GM19238 (cell line): ENCODE data around the gene STAT6.
"Not testable (repeated sequence)": the region's sequence is repeated elsewhere in the genome, so short reads cannot be mapped to it uniquely, and the experiment has no call there.

Source experiments
- DNase-seq: peaks from one replicate; pipeline ENCODE4 v3.0.0; 2011; ENCODE audit warnings: low spot score; ENCODE audit not compliant: insufficient read length

The STAT6 gene

DNA sequence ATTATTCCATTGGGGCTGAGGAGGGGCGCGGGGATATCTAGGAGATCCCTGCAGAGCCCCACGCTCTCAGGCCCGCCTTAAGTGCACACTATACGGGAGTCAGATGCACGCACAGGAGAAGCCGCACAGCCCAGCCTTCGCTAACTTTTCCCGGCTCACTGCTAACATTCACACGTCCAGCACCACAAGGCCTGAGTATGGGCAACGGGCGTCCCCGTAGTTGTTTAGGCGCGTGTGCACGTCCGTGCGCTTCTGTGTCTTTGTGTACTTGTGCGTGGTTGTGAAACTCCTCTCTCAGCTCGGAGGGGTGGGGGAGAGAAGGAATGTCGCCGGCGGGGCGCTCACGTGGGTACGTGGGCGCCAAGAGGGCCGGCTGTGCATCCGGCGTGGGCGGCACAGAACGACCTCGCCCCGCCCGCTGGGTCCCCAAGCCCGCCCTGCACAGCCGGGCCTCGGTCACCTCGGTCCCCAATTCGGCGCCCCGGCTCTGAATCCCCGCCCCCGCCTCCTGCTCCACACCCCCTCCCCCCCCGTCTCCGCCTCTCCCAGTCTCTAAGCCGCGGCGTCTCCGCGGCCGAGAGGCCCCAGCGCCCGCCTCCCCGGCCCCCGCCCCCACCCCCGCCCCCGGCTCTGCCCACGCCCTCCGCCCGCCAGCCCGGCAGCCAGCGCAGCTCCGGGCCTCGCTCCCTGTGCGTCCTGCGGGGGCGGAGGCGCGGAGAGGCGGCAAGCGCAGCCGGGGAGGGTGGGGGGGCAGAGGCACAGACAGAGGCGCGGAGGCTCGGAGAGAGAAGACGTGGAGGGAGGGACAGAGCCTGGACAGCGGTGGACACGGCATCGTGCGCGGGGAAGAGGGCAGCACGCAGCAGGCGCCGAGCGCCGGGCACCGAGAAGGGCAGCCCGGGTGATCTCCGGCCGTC is 22.6 kb downstream of the STAT6 start, which contains the start of gene NAB2:
NAB2 (plus strand) TSS at position 761 of the 917 bp plus-strand sequence. CDS start 158 bp downstream, outside the sequence.
- peak; percentile 94 for DNase-seq

DNA sequence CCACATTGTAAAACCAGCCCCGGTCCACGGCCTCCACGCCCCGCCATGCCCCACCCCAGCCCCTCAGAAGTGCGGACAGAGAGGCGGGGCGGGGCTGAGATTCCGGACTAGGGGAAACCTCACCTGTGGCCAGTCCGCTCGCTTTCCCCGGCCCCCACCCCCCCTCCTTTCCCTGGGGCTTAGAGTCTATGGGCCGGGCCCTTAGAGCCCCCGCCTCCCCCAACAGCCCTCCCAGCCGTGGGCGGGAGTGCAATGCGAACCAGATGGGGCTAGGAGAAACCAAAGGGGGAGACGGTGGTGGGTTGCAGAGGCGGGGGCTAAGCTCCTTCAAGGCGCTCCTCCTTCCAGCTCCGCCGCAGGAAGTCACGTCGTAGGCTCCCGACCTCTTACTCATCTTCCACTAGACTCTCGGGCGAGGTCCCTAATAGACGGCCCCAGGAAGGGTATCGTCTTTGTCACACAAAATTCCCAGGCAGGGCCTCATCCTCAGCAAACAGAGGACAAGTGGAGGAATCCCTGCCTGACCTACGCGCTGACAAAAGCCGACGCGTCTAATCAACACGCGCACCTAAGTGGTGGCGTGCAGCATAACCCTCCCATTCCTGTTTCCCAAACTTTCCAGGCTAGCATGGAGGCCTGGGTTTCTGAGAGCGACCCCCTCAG is 23.3 kb downstream of the STAT6 start:
- DNase-seq: peak; percentile 65

DNA sequence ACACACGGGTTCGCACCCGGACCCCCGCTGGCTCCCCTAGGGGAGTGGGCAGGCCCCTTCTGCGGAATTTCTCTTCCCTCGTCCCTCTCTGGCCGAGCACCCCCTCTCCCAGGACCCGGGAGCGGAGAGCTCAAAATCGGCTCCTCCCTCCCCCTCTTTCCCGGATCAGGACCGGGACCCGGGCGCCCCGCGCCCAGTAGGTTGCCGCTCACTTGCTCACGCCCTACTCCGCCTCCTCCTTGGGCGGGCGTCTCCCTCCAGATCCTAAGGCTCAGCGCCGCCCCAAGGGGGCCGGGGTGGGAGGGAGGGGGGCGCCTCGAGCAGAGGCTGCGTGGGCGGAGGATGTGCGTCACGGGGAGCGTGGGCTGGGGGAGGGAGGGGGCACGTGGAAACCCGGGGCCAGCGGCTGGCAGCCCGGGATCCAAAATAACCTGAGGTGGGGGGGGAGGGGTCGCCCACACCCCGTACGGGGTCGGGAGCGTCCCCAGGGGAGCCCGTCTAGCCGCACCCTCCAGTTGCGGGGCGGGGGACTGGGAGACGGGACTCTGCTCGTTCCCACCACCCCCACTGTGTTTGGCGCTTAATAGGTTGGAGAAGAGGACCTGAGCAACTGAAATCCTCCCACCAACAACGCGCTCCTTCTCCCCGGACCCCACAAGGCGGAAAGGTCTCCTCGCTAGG is 24.0 kb downstream of the STAT6 start:
- peak; percentile 65 for DNase-seq

DNA sequence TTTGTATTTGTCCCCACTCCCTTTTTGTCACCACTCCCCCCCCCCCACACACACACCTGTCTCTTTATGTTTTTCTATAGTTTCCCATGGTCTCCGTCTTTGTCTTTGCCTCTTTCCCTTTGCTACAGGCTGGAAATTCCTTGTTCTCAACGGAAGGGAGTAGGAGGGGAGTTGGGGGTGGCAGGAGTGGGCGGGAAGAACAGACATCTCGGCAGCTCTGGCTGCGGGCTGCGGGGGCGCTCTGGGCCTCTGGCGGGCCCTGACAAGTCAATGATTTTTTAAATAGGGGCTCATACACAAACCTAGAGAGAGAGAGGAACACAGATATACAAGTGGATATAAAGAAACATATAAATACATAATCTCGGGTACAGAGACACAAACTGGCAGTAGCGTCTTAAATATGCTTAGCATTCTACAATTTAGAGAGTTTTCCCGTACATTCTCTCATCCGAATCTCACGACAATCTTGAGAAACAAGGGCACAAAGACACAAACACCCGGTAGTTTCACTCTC is 24.6 kb downstream of the STAT6 start:
- no peak for DNase-seq

DNA sequence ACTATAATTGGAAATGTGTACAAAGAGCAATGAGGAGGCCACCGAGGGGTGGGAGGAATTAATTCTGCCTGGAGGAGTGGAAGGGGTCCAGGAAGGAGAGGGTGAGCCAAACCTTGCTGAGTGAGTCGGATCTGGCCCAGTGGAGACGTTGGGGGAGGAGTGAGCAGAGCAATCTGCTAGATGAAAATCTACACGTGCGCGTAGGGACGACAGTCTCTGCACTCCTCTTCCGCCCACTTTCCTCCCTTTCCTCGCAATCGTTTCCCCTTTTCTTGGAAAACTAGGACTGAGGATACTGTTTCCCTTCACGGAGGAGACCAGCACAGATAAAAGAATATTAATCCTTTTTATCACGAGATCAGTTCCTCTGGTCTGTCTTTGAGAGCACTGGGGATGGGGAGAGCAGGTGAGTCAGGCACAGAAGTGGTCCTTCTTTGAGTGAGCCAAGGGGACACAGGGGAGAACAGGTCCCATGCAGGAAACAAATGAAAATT is 25.1 kb downstream of the STAT6 start:
- no peak for DNase-seq

DNA sequence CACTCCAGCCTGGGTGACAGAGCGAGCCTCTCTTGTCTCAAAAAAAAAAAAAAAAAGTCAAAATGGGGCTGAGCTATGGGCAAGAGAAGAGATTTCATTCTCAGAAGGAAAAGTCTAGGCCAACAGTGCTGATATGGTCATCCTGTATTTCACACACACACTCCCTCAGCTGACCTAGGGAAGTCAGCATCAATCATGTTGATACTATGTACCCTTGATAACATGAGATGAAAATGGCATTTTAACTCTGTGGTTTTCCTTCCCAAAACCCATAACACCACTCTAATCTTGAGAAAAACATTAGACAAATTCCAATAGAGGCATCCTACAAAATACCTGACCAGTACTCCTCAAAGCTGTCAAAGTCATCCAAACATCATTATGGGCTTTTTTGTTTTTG is 30.3 kb downstream of the STAT6 start:
- DNase-seq: no peak

DNA sequence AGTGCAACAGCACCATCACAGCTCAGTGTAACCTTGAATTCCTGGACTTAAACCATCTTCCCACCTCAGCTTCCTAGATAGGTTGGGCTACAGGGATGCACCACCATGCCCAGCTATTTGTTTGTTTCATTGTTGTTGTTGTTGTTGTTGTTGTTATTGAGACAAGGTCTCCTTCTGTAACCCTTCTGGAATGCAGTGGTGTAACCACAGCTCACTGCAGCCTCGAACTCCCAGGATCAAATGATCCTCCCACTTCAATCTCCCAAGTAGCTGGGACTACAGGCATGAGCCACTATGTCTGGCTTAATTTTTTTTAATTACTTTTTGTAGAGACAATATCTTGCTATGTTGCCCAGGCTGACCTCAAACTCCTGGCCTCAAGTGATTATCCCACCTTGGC is 31.3 kb downstream of the STAT6 start:
- no peak for DNase-seq

DNA sequence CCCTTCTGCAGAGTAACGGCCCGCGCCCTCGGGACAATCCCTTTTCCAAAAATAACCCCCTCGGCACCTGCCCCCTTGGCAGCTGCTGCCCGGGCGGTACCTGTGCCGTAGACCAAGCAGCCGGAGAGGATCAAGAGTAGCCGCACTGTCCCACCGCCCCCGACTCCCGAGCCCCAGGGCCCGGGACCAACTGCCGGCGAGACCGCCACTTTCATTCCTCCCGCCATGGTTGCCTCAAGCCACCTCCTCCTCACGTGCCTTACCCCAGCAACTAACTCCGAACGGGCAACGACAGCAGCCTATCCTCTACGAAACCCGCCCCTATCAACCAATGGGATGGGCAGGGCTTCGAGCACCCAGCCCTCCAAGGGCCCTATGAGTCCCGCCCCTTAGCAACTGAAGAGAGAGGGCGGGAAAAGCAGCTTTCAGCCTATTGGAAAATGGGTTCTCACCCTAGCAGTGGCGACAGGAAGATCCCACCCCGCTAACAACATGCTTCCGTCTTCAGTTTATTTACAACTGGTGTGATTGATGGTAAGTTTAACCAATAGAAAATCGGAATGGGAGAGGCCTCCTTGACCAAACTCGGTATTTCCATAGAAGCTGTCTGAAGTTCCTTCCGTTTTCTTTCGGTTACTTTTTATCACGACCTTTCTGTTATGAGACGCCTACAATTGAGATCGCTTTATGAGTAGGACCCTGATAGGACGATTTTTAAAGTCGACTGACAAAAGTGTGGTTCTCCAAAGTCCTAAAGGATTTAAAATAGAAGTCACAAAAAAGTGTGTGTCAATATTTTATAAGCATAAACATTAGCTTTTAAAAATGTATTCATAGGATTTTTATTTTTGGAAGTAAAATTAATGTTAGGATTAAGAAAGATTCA is 32.4 kb downstream of the STAT6 start, which contains the start of gene NEMP1:
NEMP1 (minus strand) TSS at position 273 of the 886 bp plus-strand sequence; CDS start at position 227, 46 bp downstream.
- DNase-seq: peak; percentile 88

DNA sequence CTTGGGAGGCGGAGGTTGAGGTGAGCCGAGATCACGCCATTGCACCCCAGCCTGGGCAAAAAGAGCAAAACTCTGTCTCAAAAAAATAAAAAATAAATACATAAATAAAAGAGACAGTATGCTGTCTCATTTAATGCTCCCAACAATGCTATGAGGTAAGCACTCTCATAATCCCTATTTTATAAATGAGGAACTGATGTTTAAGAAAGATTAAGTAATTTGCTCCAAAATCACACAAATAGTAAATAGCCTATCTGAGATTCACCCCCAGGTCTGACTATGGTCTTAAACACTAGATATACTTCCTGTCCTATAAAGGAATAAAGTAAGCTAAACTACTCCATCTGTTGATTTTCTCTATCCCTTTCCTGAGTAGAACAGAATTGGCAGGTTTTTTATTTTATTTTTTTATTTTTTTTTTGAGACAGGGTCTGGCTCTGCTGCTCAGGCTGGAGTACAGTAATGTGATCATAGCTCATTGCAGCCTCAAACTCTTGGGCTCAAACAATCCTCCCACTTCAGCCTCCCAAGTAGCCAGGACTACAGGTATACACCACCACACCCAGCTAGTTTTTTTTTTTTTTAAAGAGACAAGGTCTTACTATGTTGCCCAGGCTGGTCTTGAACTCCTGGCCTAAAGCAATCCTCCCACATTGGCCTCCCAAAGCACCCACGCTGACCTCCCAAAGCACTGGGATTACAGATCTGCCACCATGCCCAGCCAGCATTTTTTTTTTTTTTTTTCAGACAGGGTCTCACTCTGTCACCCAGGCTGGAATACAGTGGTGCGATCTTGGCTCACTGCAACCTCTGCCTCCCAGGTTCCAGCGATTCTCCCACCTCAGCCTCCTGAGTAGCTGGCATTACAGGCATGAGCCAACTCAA is 37.4 kb downstream of the STAT6 start:
- DNase-seq: not testable (repeated sequence)

DNA sequence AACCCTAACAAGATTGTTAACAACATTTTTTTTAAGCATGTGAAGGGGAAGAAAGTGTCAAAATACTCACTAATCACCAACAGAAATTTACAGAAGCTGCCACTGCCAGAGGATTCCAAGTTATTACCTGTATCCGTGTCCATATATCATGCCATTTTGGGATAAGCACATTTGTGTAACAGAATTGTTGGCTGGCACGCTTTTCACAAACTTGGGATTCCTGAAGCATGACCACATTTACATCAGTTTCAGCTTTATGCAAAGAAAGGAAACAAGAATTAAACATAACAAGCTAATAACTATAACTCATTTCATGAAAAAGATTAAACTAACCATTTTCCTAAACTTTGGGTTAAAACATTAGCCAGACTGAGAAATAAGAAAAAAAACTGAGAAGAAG is 38.5 kb downstream of the STAT6 start:
- no peak for DNase-seq

DNA sequence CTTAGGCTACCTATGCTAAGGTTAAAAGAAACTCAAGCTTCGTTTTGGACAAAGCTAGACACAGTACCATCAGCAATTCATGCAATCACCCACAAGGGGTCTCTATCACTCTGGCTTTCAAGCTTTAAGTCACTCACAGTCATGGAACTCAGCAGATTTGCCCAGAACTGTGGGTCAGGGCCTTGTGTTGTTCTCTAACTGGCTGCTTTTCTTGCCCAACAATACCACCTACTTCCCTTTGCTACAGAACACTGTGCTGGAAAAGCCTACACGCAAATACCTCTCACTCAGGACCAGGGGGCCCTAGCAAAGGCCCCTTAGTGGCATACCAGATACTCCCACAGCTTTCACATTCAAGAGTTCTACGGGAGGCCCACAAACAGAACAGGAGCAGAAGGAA is 41.6 kb downstream of the STAT6 start:
- no peak for DNase-seq

DNA sequence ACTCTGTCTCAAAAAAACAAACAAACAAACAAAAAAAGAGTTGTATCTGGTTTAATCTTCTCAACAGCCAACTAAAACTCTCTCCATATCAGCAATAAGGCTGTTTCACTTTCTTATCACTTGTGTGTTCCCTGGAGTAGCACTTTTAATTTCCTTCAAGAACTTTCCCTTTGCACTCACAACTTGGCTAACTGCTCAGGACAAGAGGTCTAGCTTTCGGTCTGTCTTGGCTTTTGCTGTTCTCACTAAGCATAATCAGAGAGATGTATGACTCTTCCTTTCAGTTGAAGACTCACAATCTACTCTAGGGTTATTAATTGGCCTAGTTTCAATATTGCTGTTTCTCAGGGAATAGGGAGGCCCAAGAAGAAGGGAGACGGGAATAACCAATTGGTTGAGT is 44.9 kb downstream of the STAT6 start:
- no peak for DNase-seq

DNA sequence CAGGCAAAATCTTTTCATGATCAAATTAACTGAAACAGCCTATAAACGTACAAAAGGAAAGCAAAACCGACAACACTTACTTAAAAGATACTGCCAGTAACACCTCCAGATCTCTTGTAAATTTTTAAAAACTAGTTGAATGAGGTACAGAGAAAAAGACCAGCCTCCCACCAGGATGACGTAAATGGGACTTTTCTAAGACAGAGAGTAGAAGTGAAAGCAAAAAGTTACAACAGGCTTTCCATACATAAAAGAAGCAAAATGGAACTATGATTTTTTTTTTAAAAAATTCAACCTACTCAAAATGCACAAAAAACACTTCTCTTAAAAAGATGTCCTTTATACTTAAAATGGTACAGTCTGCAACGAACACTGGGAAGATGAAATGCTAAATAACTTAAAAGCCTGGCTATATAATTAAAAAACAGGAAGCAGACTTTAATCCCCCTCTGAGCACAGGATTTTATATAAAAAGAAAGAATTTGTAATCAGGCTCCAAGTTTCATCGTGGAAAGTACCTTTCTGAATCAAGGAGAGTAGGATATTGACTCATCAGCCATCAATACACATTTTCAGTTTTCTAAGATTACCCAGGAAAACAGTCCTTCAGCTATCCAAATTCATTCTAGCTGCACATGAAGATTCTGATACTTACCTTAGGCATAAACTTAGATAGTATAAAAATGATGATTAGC is 47.0 kb downstream of the STAT6 start:
- DNase-seq: no peak

DNA sequence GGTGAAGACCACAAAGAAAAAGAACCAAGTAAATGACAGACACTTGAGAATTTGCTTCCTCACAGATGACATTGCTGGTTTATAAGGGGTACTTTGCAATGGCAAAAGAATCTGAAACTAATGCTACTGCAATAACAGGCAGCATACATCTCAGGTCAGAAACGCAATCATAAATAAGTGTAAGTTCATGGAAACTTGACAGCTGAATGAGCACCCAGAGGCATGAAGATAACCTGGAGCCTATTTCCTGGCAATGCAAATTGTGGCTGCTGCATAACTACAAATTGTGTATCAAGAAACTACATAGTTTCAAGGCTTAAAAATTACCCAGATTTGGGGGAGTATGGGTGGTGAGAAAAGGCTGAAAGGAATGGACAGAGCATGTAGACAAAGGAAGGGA is 52.7 kb downstream of the STAT6 start:
- no peak for DNase-seq

DNA sequence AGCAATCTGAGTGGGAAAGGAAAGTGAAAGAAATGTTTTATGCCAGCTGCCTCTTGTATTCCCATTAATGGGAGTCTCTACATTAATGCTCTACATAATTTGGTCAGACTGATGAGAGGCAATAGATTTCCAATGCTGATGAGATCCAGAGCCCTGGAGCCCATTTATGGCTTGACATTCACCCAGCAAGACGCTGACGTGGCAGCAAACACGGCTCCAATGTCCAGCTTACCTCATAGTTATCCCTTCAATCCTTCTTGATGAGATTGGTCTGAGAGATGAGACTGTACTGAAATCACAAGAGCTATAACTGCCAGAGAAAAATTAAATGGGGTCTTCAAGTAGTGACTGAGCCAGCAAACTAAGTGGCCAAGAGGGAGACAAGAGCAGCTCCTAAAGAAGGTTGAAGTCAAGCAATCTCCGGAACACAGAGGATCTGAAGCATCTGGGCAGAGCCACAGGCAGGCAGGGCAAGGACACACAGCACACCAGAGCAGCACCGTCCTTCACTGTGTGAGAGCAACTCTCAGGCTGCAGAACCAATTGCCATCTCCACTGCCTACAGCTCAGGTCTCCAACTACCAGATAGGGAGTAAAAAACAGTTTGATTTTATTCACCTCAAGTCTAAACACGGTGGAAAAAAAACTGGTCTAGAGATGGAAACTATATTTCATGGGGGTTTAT is 54.0 kb downstream of the STAT6 start:
- no peak for DNase-seq

DNA sequence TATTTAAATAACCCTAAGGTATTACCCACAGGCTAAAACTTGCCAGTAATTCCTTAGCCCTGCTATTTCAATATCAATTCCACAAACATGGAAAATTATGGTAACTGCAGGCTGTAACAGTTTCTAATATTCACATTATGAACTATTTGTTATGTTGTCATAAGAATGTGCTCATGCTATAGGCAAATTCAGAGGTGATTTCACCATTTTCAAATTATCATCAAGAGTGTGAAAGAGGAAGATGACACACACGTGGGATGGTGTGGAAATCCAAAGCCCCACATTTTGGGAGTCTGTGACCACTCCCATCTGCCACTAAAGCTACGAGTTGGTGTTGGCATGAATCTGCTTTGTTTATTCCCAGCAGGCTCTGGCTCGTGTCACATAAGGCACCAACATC is 55.3 kb downstream of the STAT6 start:
- DNase-seq: no peak

DNA sequence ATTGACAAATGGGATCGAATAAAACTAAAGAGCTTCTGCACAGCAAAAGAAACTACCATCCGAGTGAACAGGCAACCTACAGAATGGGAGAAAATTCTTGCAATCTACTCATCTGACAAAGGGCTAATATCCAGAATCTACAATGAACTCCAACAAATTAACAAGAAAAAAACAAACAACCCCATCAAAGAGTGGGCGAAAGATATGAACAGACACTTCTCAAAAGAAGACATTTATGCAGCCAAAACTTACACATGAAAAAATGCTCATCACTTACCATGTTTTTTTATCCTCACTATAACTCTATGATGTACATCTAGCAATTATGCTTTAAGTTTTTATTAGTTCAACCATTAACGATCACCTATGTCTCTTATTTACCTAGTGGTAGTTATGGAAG is 57.3 kb downstream of the STAT6 start:
- DNase-seq: not testable (repeated sequence)

DNA sequence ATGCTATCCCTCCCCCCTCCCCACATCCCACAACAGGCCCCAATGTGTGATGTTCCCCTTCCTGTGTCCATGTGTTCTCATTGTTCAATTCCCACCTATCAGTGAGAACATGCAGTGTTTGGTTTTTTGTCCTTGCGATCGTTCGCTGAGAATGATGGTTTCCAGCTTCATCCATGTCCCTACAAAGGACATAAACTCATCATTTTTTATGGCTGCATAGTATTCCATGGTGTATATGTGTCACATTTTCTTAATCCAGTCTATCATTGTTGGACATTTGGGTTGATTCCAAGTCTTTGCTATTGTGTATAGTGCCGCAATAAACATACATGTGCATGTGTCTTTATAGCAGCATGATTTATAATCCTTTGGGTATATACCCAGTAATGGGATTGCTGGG is 58.0 kb downstream of the STAT6 start:
- DNase-seq: not testable (repeated sequence)
